DND-41 (cell line): ENCODE results near the gene CPED1.

Experiments used
- ATAC-seq: fragments of 200-7000 bp; cut with Tn5 transposase; 3 replicates; pipeline ENCODE4 v1.9.1; 2021; ENCODE audit warnings: low read depth; ENCODE audit not compliant: insufficient read depth
- DNase-seq: peaks from one replicate; pipeline ENCODE4 v3.0.0-alpha.2; 2020
- H2AFZ ChIP-seq: 2 replicates; pipeline ENCODE4 v1.6.0; 2012; ENCODE audit warnings: low read depth, low read length
- H3K27ac ChIP-seq: 2 replicates; pipeline ENCODE4 v1.5.1; 2012; ENCODE audit warnings: low read length, inconsistent platforms
- H3K27me3 ChIP-seq: fragments of 200-600 bp; sonication (generic); 2 replicates; pipeline ENCODE4 v1.6.0; 2012; ENCODE audit warnings: low read length, mild to moderate bottlenecking, inconsistent platforms; ENCODE audit not compliant: insufficient read depth, poor library complexity
- H3K36me3 ChIP-seq: 2 replicates; pipeline ENCODE4 v1.5.1; 2012; ENCODE audit warnings: low read length, inconsistent platforms; ENCODE audit not compliant: insufficient read depth
- H3K4me1 ChIP-seq: 2 replicates; pipeline ENCODE4 v1.5.1; 2012; ENCODE audit warnings: mild to moderate bottlenecking, low read length; ENCODE audit not compliant: insufficient read depth
- H3K4me2 ChIP-seq: 2 replicates; pipeline ENCODE4 v1.6.0; 2012; ENCODE audit warnings: mild to moderate bottlenecking, moderate library complexity, low read length, inconsistent platforms; ENCODE audit not compliant: insufficient read depth
- H3K4me3 ChIP-seq, 2 experiments: fragments of 200-600 bp in 1 of 2; shearing (Covaris generic) in 1 of 2; 2 replicates each; pipeline ENCODE4 v1.5.1; 2012 to 2016; ENCODE audit warnings: inconsistent platforms in 2 of 2, low read length in 2 of 2, mild to moderate bottlenecking in 2 of 2, low read depth in 1 of 2, moderate library complexity in 1 of 2
- H3K79me2 ChIP-seq: 2 replicates; pipeline ENCODE4 v1.6.0; 2012; ENCODE audit warnings: low read length, inconsistent platforms; ENCODE audit not compliant: insufficient read depth
- H3K9ac ChIP-seq: 2 replicates; pipeline ENCODE4 v1.6.0; 2012; ENCODE audit warnings: low read depth, mild to moderate bottlenecking, inconsistent platforms, low read length, moderate library complexity
- H3K9me3 ChIP-seq: 2 replicates; pipeline ENCODE4 v1.5.1; 2012; ENCODE audit warnings: low read length, moderate library complexity, mild to moderate bottlenecking, inconsistent platforms; ENCODE audit not compliant: insufficient read depth, severe bottlenecking
- H4K20me1 ChIP-seq: 2 replicates; pipeline ENCODE4 v1.6.0; 2012; ENCODE audit warnings: low read length; ENCODE audit not compliant: insufficient read depth
- EZH2 ChIP-seq: IDR thresholded peaks from 3 replicates; pipeline ENCODE4 v1.6.1; 2012; ENCODE audit warnings: borderline replicate concordance, low read depth, mild to moderate bottlenecking, moderate library complexity, low read length, inconsistent platforms; ENCODE audit not compliant: severe bottlenecking
- TF ChIP-seq, protein P1 (sequence below): IDR thresholded peaks from 2 replicates; pipeline ENCODE4 v1.5.1; 2012; ENCODE audit warnings: borderline replicate concordance, low read length, moderate library complexity, mild to moderate bottlenecking; ENCODE audit not compliant: poor library complexity, severe bottlenecking; ENCODE audit errors: extremely low read depth

CPED1 gene

DNA sequence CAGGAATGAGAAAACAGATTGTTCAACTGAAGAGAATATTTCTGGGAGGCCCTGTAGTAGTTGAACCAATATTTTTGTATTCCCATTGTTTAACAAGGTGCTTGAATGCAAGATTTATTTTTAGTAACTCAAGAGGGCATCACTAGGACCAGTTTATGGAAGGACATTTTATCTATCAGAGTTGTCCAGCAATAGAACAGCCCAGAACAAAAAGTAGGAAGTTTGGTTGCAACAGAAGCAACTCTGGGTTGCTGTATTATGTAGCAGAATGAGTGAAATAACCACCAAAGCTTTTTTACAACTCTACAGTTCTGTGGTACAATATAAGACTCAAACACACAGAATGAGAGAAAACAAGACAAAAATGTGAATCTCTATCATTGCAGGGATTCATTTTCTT, 34.7 kb downstream of the CPED1 start:
- no peaks in the 10 kb centered on the region for H3K79me2 ChIP-seq
- H3K36me3 ChIP-seq, result no peaks in the 10 kb centered on the region
- no peak overlapping the region for H3K27ac ChIP-seq

DNA sequence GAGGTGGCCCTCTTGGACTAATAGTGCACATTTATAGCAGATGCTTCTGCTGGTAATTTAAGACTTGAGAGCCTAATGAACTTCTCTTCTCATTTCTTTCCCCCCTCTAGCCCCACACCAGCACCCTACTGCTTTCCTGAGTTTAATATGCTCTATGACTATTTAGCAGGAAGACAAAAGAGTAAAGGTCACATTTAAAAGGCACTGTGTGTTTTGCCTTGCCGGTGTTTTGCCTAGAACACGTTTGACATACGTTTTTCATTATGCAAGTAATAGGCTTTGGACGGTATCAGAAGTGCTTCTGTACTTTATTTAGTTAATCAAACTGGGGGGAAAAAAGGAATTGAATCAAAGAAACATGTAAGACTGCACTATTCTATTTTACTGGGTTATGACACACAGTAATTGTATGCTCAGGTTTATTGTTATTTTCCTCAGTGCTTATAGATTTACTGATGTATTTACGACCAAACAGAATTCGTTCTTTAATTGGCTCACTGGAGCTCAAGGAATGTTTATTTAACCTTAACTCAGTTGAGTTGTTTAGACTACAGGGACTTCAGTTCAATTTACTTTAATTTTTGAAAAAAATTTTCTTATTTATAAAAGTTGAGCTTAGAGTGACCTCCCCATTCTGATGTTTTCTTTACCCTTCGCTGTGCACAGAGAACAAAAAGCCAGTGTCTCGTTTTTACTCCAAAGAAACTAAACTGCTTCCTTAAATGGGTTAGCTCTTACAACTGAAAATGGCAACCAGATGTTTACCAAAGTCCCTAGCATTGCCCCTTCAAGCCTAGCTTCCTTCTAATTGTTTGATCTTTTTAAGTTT, 35.4 kb downstream of the CPED1 start:
- Histone ChIP-seq H3K27ac (no peak overlapping the region), H3K36me3 (no peaks in the 10 kb centered on the region)

More for the DNA sequence above, 34.7 kb downstream of the CPED1 start:
- no peak overlapping the region for H2AFZ ChIP-seq
- H4K20me1 ChIP-seq, result no peaks in the 10 kb centered on the region
- no peak overlapping the region for H3K4me2 ChIP-seq
- no peak overlapping the region for H3K9ac ChIP-seq
- H3K9me3 ChIP-seq, result no peaks in the 10 kb centered on the region
- H3K4me3 ChIP-seq, result no peak overlapping the region
- no peak for TF ChIP-seq EZH2
- TF ChIP-seq, protein P1, sequence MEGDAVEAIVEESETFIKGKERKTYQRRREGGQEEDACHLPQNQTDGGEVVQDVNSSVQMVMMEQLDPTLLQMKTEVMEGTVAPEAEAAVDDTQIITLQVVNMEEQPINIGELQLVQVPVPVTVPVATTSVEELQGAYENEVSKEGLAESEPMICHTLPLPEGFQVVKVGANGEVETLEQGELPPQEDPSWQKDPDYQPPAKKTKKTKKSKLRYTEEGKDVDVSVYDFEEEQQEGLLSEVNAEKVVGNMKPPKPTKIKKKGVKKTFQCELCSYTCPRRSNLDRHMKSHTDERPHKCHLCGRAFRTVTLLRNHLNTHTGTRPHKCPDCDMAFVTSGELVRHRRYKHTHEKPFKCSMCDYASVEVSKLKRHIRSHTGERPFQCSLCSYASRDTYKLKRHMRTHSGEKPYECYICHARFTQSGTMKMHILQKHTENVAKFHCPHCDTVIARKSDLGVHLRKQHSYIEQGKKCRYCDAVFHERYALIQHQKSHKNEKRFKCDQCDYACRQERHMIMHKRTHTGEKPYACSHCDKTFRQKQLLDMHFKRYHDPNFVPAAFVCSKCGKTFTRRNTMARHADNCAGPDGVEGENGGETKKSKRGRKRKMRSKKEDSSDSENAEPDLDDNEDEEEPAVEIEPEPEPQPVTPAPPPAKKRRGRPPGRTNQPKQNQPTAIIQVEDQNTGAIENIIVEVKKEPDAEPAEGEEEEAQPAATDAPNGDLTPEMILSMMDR, result no peak
- H3K4me1 ChIP-seq, result no peaks in the 10 kb centered on the region
- ATAC-seq, result no peak
- no peak for DNase-seq
- H3K27me3 ChIP-seq, result peaks cover 4% of the 10 kb centered on the region

DNA sequence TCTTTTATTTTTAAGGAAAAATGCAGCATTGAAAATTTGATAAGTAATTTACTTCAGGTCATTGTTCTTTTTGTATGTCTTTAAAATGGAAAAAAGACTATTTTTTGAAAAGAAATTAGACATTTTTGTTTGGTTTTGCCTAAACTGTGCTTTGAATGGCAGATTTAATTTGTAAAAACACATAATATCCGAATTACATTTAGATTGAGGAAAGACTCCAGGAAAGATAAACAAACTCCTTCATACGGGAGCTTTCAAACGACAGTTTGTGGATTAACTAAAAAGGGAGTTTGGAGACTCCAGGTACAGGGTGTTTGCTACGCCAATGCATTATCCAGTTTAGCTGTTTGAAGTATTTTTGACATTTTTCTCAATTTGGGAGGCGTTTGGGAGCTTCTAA, 36.1 kb downstream of the CPED1 start:
- no peaks in the 10 kb centered on the region for H3K4me1 ChIP-seq
- DNase-seq (no peak), ATAC-seq (no peak)
- H2AFZ ChIP-seq, result no peak overlapping the region
- no peak overlapping the region for H3K9ac ChIP-seq
- H3K9me3 ChIP-seq, result no peaks in the 10 kb centered on the region
- H3K4me2 ChIP-seq, result no peak overlapping the region
- no peak overlapping the region for H3K4me3 ChIP-seq
- H4K20me1 ChIP-seq, result no peaks in the 10 kb centered on the region
- TF ChIP-seq, protein P1, result no peak
- no peak for TF ChIP-seq EZH2
- H3K79me2 ChIP-seq, result no peaks in the 10 kb centered on the region
- no peaks in the 10 kb centered on the region for H3K27me3 ChIP-seq
- H3K36me3 ChIP-seq, result no peaks in the 10 kb centered on the region
- no peak overlapping the region for H3K27ac ChIP-seq

More for the DNA sequence above, 35.4 kb downstream of the CPED1 start:
- H3K9ac ChIP-seq, result no peak overlapping the region
- no peaks in the 10 kb centered on the region for H3K4me1 ChIP-seq
- no peak overlapping the region for H2AFZ ChIP-seq
- TF ChIP-seq EZH2, result no peak
- TF ChIP-seq, protein P1, result no peak
- no peaks in the 10 kb centered on the region for H3K27me3 ChIP-seq
- H3K79me2 ChIP-seq, result no peaks in the 10 kb centered on the region
- no peaks in the 10 kb centered on the region for H3K9me3 ChIP-seq
- no peaks in the 10 kb centered on the region for H4K20me1 ChIP-seq
- H3K4me2 ChIP-seq, result no peak overlapping the region
- H3K4me3 ChIP-seq, result no peak overlapping the region
- ATAC-seq (no peak), DNase-seq (no peak)
